Ascending aorta (tissue), 2 donors: Measurements from ENCODE around the gene SLIT3. TPM values are rescaled to one million over a fixed set of nuclear protein-coding genes. Genes with fewer than 3 reads are reported as not detected.

Experiments
- DNase-seq, 2 donors: peaks; one replicate each; pipeline ENCODE4 v3.0.0-alpha.2; 2019; ENCODE audit warnings: low spot score in 2 of 2
- H3K27ac ChIP-seq, 2 donors: fragments of 200-600 bp; sonication (generic); one replicate each; pipeline ENCODE4 v1.5.1; 2016 to 2017; ENCODE audit warnings: mild to moderate bottlenecking in 1 of 2
- H3K27me3 ChIP-seq: fragments of 200-600 bp; sonication (generic); one replicate; pipeline ENCODE4 v1.5.1; 2017
- H3K36me3 ChIP-seq, 2 donors: fragments of 200-600 bp; sonication (generic); one replicate each; pipeline ENCODE4 v1.5.1; 2016
- H3K4me1 ChIP-seq, 2 donors: fragments of 200-600 bp; sonication (generic); one replicate each; pipeline ENCODE4 v1.5.1; 2016 to 2017; ENCODE audit warnings: mild to moderate bottlenecking in 1 of 2
- H3K4me3 ChIP-seq, 2 donors: fragments of 200-600 bp; sonication (generic); one replicate each; pipeline ENCODE4 v1.5.1; 2016 to 2017; ENCODE audit warnings: mild to moderate bottlenecking in 1 of 2
- H3K9me3 ChIP-seq, 2 donors: fragments of 200-600 bp; sonication (generic); one replicate each; pipeline ENCODE4 v1.5.1; 2016
- intact Hi-C: fragments of 100-400 bp; cut with DNase I; formaldehyde crosslinking; loops from one replicate; pipeline ENCODE4 v1.15.1; 2023
- total RNA-seq: library from RNA; depleted of rRNA; stranded (reverse); fragments of >200 nt; gene quantifications from one replicate; pipeline ENCODE4 v1.1.0, GENCODE V29; 2016
- TF ChIP-seq, protein P1 (sequence below), 3 experiments: fragments of 200-600 bp in 2 of 3; fragments of 450-650 bp in 1 of 3; sonication (generic) in 2 of 3; IDR thresholded peaks; one replicate each; pipeline ENCODE4 v1.5.1; 2016 to 2019; ENCODE audit warnings: antibody characterized with exemption in 3 of 3, mild to moderate bottlenecking in 1 of 3, moderate library complexity in 1 of 3

Gene SLIT3
- total RNA-seq, 1 donor from 2014 or later: 128 TPM

DNA sequence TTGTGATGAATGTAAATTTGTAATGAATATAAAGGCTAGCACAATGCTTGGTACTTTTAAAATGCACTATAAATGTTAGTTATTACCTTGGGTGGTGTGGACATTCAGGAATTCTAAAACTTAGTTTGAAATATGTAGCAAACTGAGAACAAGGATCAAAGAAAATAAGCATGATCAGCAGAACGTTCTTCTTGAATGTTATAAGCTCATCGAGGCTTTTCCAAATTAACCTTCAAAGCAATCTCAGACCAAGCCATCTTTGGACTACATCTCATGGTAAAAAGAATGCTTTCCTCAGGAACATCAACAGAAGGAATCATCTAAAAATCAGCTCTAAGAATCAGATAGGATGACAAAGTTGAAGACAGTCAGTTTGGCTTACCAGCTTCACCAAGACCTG lies 146.3 kb downstream of the SLIT3 start:
- Histone ChIP-seq H3K27ac (no peak overlapping the region), H3K4me1 (no peaks in the 10 kb centered on the region), H3K36me3 (no peaks in the 10 kb centered on the region), H3K9me3 (peaks cover 6 to 10% of the 10 kb centered on the region in 2 donors), H3K27me3 (no peaks in the 10 kb centered on the region), H3K4me3 (no peak overlapping the region)
- no peak for DNase-seq
- intact Hi-C loops: no loop called here
- TF ChIP-seq, protein P1, sequence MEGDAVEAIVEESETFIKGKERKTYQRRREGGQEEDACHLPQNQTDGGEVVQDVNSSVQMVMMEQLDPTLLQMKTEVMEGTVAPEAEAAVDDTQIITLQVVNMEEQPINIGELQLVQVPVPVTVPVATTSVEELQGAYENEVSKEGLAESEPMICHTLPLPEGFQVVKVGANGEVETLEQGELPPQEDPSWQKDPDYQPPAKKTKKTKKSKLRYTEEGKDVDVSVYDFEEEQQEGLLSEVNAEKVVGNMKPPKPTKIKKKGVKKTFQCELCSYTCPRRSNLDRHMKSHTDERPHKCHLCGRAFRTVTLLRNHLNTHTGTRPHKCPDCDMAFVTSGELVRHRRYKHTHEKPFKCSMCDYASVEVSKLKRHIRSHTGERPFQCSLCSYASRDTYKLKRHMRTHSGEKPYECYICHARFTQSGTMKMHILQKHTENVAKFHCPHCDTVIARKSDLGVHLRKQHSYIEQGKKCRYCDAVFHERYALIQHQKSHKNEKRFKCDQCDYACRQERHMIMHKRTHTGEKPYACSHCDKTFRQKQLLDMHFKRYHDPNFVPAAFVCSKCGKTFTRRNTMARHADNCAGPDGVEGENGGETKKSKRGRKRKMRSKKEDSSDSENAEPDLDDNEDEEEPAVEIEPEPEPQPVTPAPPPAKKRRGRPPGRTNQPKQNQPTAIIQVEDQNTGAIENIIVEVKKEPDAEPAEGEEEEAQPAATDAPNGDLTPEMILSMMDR (IDR thresholded peaks at IDR 0.05): no peak

DNA sequence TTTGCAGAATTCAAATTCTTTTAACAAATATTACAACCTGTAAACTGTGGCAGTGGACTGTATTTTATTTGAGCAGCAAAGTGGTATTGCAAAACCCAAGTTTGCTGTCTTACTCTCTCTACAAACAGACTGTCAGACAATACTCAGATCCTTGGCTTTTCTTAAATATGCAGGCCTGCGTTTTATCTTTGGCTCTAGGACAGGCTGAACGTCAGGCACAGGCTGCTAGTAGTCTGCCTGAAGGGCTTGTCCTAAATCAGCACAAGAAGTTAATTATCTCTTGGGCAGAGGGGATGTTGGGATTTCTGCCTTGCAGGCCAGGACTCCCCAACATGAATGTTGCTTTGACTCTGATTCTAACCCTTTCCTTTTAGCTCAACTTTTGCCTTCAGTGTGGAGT lies 147.5 kb downstream of the SLIT3 start:
- Histone ChIP-seq H3K27me3 (no peaks in the 10 kb centered on the region), H3K9me3 (no peaks in the 10 kb centered on the region), H3K36me3 (no peaks in the 10 kb centered on the region), H3K27ac (no peak overlapping the region), H3K4me1 (no peaks in the 10 kb centered on the region), H3K4me3 (no peak overlapping the region)
- TF ChIP-seq, protein P1 (IDR thresholded peaks at IDR 0.05): no peak
- no peak for DNase-seq
- intact Hi-C loops: no loop called here

DNA sequence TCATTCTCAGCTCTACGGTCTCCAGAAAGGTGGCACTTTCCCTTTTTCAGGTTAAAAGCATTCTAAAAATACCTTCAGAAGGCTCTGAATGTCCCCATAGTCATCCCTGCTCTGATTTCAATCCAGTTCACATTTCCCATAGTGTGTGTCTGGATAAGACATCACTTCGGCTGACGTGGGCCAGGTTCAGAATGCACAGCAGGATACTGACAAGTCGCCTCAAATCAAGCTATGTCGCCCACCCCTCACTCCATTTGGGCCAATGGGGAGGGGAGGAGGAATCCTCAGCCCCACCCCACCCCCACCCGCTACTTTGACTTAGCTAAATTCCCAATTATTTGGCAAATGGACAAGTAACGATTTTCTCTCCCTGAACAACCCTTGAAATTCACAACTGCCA lies 148.0 kb downstream of the SLIT3 start:
- TF ChIP-seq, protein P1 (IDR thresholded peaks at IDR 0.05): no peak
- Histone ChIP-seq H3K27ac (no peak overlapping the region), H3K4me3 (no peak overlapping the region), H3K36me3 (no peaks in the 10 kb centered on the region), H3K4me1 (no peaks in the 10 kb centered on the region), H3K27me3 (no peaks in the 10 kb centered on the region), H3K9me3 (no peaks in the 10 kb centered on the region)
- intact Hi-C loops: no loop called here
- no peak for DNase-seq

DNA sequence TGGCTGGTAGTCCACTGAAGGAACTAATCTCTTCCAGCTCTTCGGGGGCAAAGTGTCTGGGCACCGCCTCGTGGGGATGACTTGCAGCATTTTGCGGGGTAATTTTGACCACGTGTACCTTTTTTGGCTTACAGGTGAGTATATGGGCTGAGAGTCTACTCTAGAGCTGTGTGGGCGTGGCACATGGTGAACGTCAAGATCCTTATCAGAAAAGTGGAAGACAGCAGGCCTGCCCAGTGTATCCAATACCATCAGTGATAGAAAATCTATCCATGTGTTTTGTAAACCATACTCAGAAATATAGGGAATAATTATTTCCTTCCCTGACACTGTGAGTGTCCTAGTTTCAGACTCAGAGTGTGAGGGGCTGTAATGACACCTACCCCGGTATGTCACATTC lies 148.5 kb downstream of the SLIT3 start:
- no peaks in the 10 kb centered on the region for H3K4me1 ChIP-seq
- H3K4me3 ChIP-seq: no peak overlapping the region
- H3K27ac ChIP-seq: no peak overlapping the region
- intact Hi-C loops: no loop called here
- no peaks in the 10 kb centered on the region for H3K9me3 ChIP-seq
- no peaks in the 10 kb centered on the region for H3K36me3 ChIP-seq
- no peak for DNase-seq
- TF ChIP-seq, protein P1 (IDR thresholded peaks at IDR 0.05): no peak
- no peaks in the 10 kb centered on the region for H3K27me3 ChIP-seq

DNA sequence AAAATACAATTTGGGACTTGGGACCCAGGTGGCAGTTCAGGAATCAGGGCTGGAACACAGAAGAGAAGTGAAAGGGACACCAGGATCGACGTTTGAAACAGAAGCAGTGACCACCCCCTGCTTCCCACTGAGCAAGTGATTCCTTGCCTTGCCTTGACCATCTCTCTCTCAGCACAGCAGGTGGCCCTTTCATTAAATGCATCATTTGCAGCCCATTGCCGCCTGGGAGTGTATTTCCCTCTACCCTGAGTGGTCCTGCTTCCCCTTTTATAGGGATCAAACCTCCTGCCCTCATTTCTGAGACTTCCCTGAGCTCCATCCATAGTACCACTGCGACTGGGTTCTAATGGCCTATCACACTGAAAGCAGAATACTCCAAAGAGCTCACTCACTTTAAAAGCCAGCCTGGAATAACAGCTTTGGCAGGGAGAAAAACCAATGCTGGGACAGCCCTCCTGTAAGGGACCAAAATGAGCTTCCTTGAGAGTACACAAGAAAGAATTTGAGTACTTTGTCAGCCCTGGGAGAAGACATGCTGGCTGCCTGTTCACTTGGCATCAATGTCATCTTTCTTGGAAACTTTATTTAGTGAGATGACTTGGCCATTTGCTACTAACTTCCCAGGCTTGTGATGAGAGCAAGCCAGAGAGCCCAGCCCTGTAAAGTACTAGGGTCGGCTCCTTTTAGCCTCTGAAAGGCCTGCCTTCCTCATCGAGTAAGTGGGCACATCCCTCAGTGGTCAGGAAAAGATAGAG lies 149.7 kb downstream of the SLIT3 start:
- H3K4me1 ChIP-seq: no peaks in the 10 kb centered on the region
- intact Hi-C loops: no loop called here
- no peaks in the 10 kb centered on the region for H3K36me3 ChIP-seq
- TF ChIP-seq, protein P1 (IDR thresholded peaks at IDR 0.05): no peak
- H3K27me3 ChIP-seq: no peaks in the 10 kb centered on the region
- H3K9me3 ChIP-seq: no peaks in the 10 kb centered on the region
- H3K4me3 ChIP-seq: no peak overlapping the region
- no peak for DNase-seq
- H3K27ac ChIP-seq: peak overlapping the region; percentile 20 to 41
